ENCODE results near the gene C6orf47. TPM values are rescaled to one million over a fixed set of nuclear protein-coding genes. Genes with fewer than 3 reads are reported as not detected.

The C6orf47 gene
- total RNA-seq, 1 experiment from 2014 or later: 22.4 TPM

DNA sequence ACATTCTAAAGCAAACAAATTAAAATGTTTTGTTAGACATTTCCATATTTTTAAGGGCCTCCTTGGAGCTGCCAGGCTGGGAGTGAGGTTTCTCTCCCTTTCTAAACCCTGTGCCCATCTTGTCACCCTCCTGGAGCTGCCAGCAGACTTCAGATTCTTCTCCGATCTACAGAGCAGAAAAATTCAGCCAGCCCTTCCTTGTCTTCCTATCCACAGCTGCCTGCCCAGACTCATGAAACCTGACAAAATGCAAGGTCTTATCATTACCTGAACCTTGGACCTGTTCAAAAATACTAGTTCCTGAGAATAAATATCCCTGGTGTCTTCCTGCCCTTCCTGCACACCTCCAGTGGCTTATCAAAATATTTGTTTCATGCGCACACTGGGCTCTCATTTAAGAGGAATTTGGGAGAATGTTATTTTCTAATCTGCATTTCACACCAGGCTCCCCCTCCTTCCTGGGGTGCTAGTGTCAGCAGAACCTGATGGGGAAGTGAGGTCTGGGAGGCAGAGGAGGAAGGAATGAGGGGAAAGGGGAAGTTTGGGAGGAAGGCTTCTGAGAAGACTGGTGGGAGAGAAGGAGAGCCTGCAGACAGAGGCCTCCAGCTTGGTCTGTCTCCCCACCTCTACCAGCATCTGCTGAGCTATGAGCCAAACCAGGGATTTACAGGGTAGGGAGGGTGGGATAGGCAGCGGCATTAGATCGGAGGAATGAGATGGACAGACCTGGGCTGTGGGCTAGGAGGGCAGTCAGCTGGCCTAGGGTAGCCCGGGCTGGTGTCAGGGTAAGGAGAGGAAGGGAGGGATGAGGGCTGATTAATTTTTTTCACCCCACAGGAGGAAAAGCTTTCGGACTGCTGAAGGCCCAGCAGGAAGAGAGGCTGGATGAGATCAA, 45.6 kb downstream of the C6orf47 start, which contains the start of gene AIF1:
Gene AIF1, plus strand, starts transcription at position 551 of the 895 bp plus-strand sequence. Its CDS starts 96 bp downstream, at position 647.
- ATAC-seq: no peak
- H3K4me1 ChIP-seq (ENCODE audit: control insufficient read depth, insufficient read depth, low read length): 0 out of 2 replicates have a peak, but pooled peaks cover 3% of the 10 kb centered on the region
- H3K36me3 ChIP-seq (ENCODE audit: control insufficient read depth, insufficient read depth, low read length): no peaks in the 10 kb centered on the region
- no peaks in the 10 kb centered on the region for H3K9me3 ChIP-seq (ENCODE audit: control insufficient read depth, insufficient read depth, low read depth, low read length)
- ChIA-PET CTCF (interaction anchor here (0.6 kb wide), 1 partner anchor 173 kb away, joined by 3 read pairs; no protein-coding TSS in a partner anchor), POLR2A (no interaction called here)
- no TSS peak for BruUV-seq (replicated peaks)
- H3K27me3 ChIP-seq (ENCODE audit: control insufficient read depth, insufficient read depth, low read length): no peaks in the 10 kb centered on the region
- intact Hi-C loops (cut with micrococcal nuclease; ENCODE audit: unreplicated experiment) (no loop called here), in situ Hi-C loops (cut with HindIII; ENCODE audit: low pct_unique_long_range_greater_than_20kb, low sequenced_read_pairs) (no loop called here)
- DNase-seq (ENCODE audit: low read depth, low spot score): no peak
- no peak within 1 kb of the TSS for H3K27ac ChIP-seq (ENCODE audit: low read length)
- H3K4me3 ChIP-seq (ENCODE audit: low read depth in 2 of 2, low read length in 2 of 2): no peak within 1 kb of the TSS
- TF ChIP-seq, protein P1, sequence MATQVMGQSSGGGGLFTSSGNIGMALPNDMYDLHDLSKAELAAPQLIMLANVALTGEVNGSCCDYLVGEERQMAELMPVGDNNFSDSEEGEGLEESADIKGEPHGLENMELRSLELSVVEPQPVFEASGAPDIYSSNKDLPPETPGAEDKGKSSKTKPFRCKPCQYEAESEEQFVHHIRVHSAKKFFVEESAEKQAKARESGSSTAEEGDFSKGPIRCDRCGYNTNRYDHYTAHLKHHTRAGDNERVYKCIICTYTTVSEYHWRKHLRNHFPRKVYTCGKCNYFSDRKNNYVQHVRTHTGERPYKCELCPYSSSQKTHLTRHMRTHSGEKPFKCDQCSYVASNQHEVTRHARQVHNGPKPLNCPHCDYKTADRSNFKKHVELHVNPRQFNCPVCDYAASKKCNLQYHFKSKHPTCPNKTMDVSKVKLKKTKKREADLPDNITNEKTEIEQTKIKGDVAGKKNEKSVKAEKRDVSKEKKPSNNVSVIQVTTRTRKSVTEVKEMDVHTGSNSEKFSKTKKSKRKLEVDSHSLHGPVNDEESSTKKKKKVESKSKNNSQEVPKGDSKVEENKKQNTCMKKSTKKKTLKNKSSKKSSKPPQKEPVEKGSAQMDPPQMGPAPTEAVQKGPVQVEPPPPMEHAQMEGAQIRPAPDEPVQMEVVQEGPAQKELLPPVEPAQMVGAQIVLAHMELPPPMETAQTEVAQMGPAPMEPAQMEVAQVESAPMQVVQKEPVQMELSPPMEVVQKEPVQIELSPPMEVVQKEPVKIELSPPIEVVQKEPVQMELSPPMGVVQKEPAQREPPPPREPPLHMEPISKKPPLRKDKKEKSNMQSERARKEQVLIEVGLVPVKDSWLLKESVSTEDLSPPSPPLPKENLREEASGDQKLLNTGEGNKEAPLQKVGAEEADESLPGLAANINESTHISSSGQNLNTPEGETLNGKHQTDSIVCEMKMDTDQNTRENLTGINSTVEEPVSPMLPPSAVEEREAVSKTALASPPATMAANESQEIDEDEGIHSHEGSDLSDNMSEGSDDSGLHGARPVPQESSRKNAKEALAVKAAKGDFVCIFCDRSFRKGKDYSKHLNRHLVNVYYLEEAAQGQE (IDR thresholded peaks at IDR 0.05; ENCODE audit: insufficient read depth in 1 of 2, low read depth in 2 of 2, low read length in 1 of 2): no peak

DNA sequence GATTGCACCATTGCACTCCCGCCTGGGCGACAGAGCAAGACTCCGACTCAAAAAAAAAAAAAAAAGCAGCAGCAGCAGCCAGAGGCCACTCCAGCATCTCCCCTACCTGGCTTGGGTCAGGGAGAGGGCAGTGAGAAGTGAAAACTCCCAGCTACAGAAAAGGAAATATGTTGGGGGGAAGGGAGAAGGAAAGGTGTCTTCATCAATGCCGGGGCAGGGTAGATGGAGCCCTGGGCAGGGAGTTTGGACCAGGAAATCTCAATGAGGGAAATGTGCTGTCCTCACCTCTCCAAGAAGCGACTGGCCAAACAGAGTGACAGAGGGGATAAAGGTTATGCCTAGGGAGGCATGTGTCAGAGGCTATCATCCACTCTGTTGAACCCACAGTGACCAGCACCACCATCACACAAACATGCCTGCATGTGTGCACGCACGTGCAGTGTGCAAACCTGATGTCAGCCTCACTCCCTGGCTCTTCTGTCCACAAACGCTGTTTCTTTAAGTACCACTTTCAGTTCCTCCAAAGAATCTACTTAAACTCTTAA, 46.4 kb downstream of the C6orf47 start:
- no peak overlapping the region for H3K27ac ChIP-seq (ENCODE audit: low read length)
- ChIA-PET POLR2A (no interaction called here), CTCF (interaction anchor here (0.8 kb wide), 1 partner anchor 862 kb away, joined by 3 read pairs; no protein-coding TSS in a partner anchor)
- no peaks in the 10 kb centered on the region for H3K27me3 ChIP-seq (ENCODE audit: control insufficient read depth, insufficient read depth, low read length)
- intact Hi-C loops (cut with micrococcal nuclease; ENCODE audit: unreplicated experiment): no loop called here
- H3K36me3 ChIP-seq (ENCODE audit: control insufficient read depth, insufficient read depth, low read length): no peaks in the 10 kb centered on the region
- no peak overlapping the region for H3K4me3 ChIP-seq (ENCODE audit: low read depth in 2 of 2, low read length in 2 of 2)
- TF ChIP-seq POLR2AphosphoS5 (IDR thresholded peaks at IDR 0.05; ENCODE audit: low read depth, low read length) (no peak), TCF7L2 (IDR thresholded peaks at IDR 0.05; ENCODE audit: low read depth, low read length) (no peak), SIN3A (IDR thresholded peaks at IDR 0.05; ENCODE audit: borderline replicate concordance, insufficient read depth, low read depth, low read length) (no peak)
- TF ChIP-seq, protein P1 (IDR thresholded peaks at IDR 0.05; ENCODE audit: insufficient read depth in 1 of 2, low read depth in 2 of 2, low read length in 1 of 2): no peak
- TF ChIP-seq, protein P2, sequence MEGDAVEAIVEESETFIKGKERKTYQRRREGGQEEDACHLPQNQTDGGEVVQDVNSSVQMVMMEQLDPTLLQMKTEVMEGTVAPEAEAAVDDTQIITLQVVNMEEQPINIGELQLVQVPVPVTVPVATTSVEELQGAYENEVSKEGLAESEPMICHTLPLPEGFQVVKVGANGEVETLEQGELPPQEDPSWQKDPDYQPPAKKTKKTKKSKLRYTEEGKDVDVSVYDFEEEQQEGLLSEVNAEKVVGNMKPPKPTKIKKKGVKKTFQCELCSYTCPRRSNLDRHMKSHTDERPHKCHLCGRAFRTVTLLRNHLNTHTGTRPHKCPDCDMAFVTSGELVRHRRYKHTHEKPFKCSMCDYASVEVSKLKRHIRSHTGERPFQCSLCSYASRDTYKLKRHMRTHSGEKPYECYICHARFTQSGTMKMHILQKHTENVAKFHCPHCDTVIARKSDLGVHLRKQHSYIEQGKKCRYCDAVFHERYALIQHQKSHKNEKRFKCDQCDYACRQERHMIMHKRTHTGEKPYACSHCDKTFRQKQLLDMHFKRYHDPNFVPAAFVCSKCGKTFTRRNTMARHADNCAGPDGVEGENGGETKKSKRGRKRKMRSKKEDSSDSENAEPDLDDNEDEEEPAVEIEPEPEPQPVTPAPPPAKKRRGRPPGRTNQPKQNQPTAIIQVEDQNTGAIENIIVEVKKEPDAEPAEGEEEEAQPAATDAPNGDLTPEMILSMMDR (IDR thresholded peaks at IDR 0.05): no peak
- DNase-seq (ENCODE audit: low read depth, low spot score) (no peak), ATAC-seq (no peak)
- H3K4me1 ChIP-seq (ENCODE audit: control insufficient read depth, insufficient read depth, low read length): 0 out of 2 replicates have a peak, but pooled peaks cover 3% of the 10 kb centered on the region
- in situ Hi-C loops (cut with HindIII; ENCODE audit: low pct_unique_long_range_greater_than_20kb, low sequenced_read_pairs): no loop called here
- no TSS peak for BruUV-seq (replicated peaks)
- H3K9me3 ChIP-seq (ENCODE audit: control insufficient read depth, insufficient read depth, low read depth, low read length): no peaks in the 10 kb centered on the region

Data from Panc1 (cell line).